Pancreas (tissue), 10 donors: ENCODE results near the gene EXD2. TPM values are rescaled to one million over a fixed set of nuclear protein-coding genes. Genes with fewer than 3 reads are reported as not detected.
"Not testable (repeated sequence)": the region's sequence is repeated elsewhere in the genome, so short reads cannot be mapped to it uniquely, and the experiment has no call there.

ENCODE experiments used
- ATAC-seq, 4 donors: fragments of 200-7000 bp; cut with Tn5 transposase; one replicate each; pipeline versions ENCODE4 v1.8.0 to v1.9.1; 2020; ENCODE audit warnings: mild to moderate bottlenecking in 4 of 4, moderate library complexity in 4 of 4
- DNase-seq, 6 donors: peaks; one replicate each; pipeline ENCODE4 v3.0.0-alpha.2; 2020
- FAIRE-seq: peaks from 2 replicates; lab custom pipeline; 2012; peaks lifted over from hg19 to GRCh38; lab: Jason Lieb, UNC
- H3K27ac ChIP-seq, 4 donors: fragments of 200-600 bp; sonication (generic); 1 replicate in 3 of 4; 2 replicates in 1 of 4; pipeline versions ENCODE4 v1.5.0 to v1.8.0; 2020
- H3K27me3 ChIP-seq, 4 donors: fragments of 200-600 bp; one replicate each; pipeline ENCODE4 v1.8.0; 2021
- H3K36me3 ChIP-seq, 3 donors: fragments of 200-600 bp; sonication (generic) in 1 of 3; one replicate each; pipeline versions ENCODE4 v1.5.0 to v1.8.0; 2020 to 2021
- H3K4me1 ChIP-seq, 3 donors: fragments of 200-600 bp; one replicate each; pipeline ENCODE4 v1.8.0; 2021
- H3K4me3 ChIP-seq, 4 donors: fragments of 200-600 bp; sonication (generic) in 2 of 4; one replicate each; pipeline versions ENCODE4 v1.5.0 to v1.8.0; 2020 to 2021
- H3K9me3 ChIP-seq, 4 donors: fragments of 200-600 bp; one replicate each; pipeline ENCODE4 v1.8.0; 2021
- CTCF ChIP-seq, 4 donors: fragments of 200-600 bp; sonication (generic) in 3 of 4; IDR thresholded peaks; one replicate each; pipeline versions ENCODE4 v1.5.0 to v1.8.0; 2021; ENCODE audit warnings: antibody characterized with exemption in 4 of 4
- WGBS, 2 donors: extraction: QIAGEN DNeasy Blood & Tissue Kit; methylation state at CpG; one replicate each; pipeline ENCODE4 v1.1.7; 2013; 5-methylcytosine and 5-hydroxymethylcytosine counted together
- intact Hi-C, 3 donors: fragments of 100-400 bp; cut with DNase I; formaldehyde crosslinking; loops; one replicate each; pipeline versions ENCODE4 v1.11.1 to v1.14.2; 2022
- polyA plus RNA-seq, 2 donors: library from polyadenylated mRNA; stranded (reverse); fragments of 200-250 nt; gene quantifications; one replicate each; pipeline ENCODE4 v1.2.3, GENCODE V29; 2013
- total RNA-seq, 6 donors: library from RNA; stranded (reverse); fragmentation: NEBNext Ultra II Directional in 4 of 6; extraction: Animal tissue kit (Norgen Biotek cat#: 25700) in 4 of 6; gene quantifications; one replicate each; pipeline versions ENCODE4 v1.2.1 to v1.2.4, GENCODE V29; 2021 to 2023
- donor health status: healthy with polysubstance abuse.
- donor health status: DM: no; HTN: no; CAD: no; lungs with moderate emphysema.
- donor health status: DM: no; HTN: no; CAD: no.
- donor health status: control.
- donor health status: control.
- donor health status: Bipolar disorder and iron deficiency.
- donor health status: DM: yes; HTN: yes; CAD: no.
- donor health status: DM: no; HTN: no; CAD: no.
- donor health status: DM: no; HTN: no; CAD: no.
- donor health status: DM: yes; HTN: yes; CAD: no.

Gene EXD2
- total and polyA plus RNA-seq, 8 donors, result 9.5 to 24.5 (median 18.5) TPM

GRCh38 chr14:69153873-69154270 is 37.4 kb upstream of the EXD2 start:
- FAIRE-seq (no peak), ATAC-seq (peak in 2 of 4 donors; percentile 11 to 27), DNase-seq (peak in 5 of 6 donors; percentile 14 to 54 (median 31))
- 1 to 2% methylated on average over 13 of the region's 13 CpGs for WGBS, 2 donors
- intact Hi-C loops, result no loop called here
- TF ChIP-seq CTCF (IDR thresholded peaks at IDR 0.05), result no peak
- H3K4me3 ChIP-seq, result peak overlapping the region; percentile 89 to 90 (median 90)
- H3K27me3 ChIP-seq, result no peaks in the 10 kb centered on the region
- peaks cover 13 to 32% (median 20%) of the 10 kb centered on the region in 3 donors for H3K4me1 ChIP-seq
- H3K9me3 ChIP-seq, result no peaks in the 10 kb centered on the region
- H3K27ac ChIP-seq, result peak overlapping the region; percentile 86 to 98 (median 91)
- no peaks in the 10 kb centered on the region for H3K36me3 ChIP-seq

GRCh38 chr14:69154779-69155178 is 36.5 kb upstream of the EXD2 start:
- intact Hi-C loops, result no loop called here
- Histone ChIP-seq H3K36me3 (no peaks in the 10 kb centered on the region), H3K4me3 (no peak overlapping the region), H3K4me1 (peaks cover 12 to 23% (median 14%) of the 10 kb centered on the region in 3 donors), H3K27ac (peak overlapping the region in 1 of 4 donors; percentile 26), H3K27me3 (no peaks in the 10 kb centered on the region), H3K9me3 (no peaks in the 10 kb centered on the region)
- ATAC-seq (peak in 2 of 4 donors; percentile 10 to 16), FAIRE-seq (no peak), DNase-seq (peak in 2 of 6 donors; percentile 39 to 44)
- 15 to 25% methylated on average over 4 of the region's 4 CpGs for WGBS, 2 donors
- no peak for TF ChIP-seq CTCF (IDR thresholded peaks at IDR 0.05)

- Histone ChIP-seq H3K4me1 (peaks cover 0 to 13% (median 0%) of the 10 kb centered on the region in 3 donors), H3K27me3 (no peaks in the 10 kb centered on the region), H3K36me3 (no peaks in the 10 kb centered on the region), H3K4me3 (no peak overlapping the region), H3K9me3 (no peaks in the 10 kb centered on the region), H3K27ac (no peak overlapping the region)
- no peak for DNase-seq
- no peak for FAIRE-seq
- no peak for TF ChIP-seq CTCF (IDR thresholded peaks at IDR 0.05)
- intact Hi-C loops, result no loop called here
- no peak for ATAC-seq
Observed at GRCh38 chr14:69156224-69156623, 35.1 kb upstream of the EXD2 start.

- Histone ChIP-seq H3K27ac (no peak overlapping the region), H3K9me3 (no peaks in the 10 kb centered on the region), H3K4me1 (no peaks in the 10 kb centered on the region), H3K27me3 (peaks cover 0 to 3% (median 0%) of the 10 kb centered on the region in 4 donors), H3K4me3 (no peak overlapping the region), H3K36me3 (no peaks in the 10 kb centered on the region)
- DNase-seq, result no peak
- FAIRE-seq, result no peak
- WGBS, 2 donors, result 69 to 84% methylated on average over 1 of the region's 1 CpG
- no peak for ATAC-seq
- TF ChIP-seq CTCF (IDR thresholded peaks at IDR 0.05), result no peak
- intact Hi-C loops, result no loop called here
Observed at GRCh38 chr14:69161590-69161989, 29.7 kb upstream of the EXD2 start.

GRCh38 chr14:69165787-69166186 is 25.5 kb upstream of the EXD2 start:
- DNase-seq, FAIRE-seq, H3K27me3 ChIP-seq, H3K9me3 ChIP-seq, ATAC-seq, intact Hi-C loops, H3K4me3 ChIP-seq, H3K27ac ChIP-seq, H3K36me3 ChIP-seq, H3K4me1 ChIP-seq: not testable (repeated sequence)
- 85 to 88% methylated on average over 2 of the region's 2 CpGs for WGBS, 2 donors
